ENCODE measurements around the gene LRRN4. TPM values are rescaled to one million over a fixed set of nuclear protein-coding genes. Genes with fewer than 3 reads are reported as not detected.

Gene LRRN4
- total and polyA plus RNA-seq, 2 of the 8 experiments (the other 6 are each of a cell fraction or from before 2014, with no cell fraction given) = 0.21 to 0.89 TPM

DNA sequence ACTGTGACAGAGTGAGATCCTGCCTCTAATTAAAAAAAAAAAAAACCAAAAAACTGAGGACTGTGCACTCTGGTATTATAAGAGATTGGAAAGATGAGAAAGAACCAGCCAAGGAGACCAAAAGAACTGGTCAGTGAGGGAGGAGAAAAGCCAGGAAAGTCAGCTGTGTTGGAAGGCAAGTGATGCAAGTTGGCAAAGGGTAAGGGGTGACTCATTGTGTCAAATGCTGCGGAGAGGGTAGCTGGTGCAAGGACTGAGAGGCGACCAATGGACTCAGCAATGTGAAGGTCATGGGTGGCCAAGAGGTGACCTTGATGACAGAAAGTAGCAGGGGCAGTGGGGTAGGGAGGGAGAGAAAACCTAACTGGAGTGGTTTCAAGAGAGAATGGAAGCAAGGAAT is 27.4 kb upstream of the LRRN4 start:
- Histone ChIP-seq H4K5ac (ENCODE audit: insufficient read length, low read depth, low read length) (no peak overlapping the region), H3K4me3 (ENCODE audit: extremely low read depth in 1 of 4, insufficient read depth in 2 of 4, low read depth in 3 of 4, low read length in 4 of 4) (no peak overlapping the region), H3K14ac (ENCODE audit: insufficient read length) (no peak overlapping the region), H3K79me1 (ENCODE audit: low read depth, low read length) (no peaks in the 10 kb centered on the region), H2BK120ac (replicated peaks; ENCODE audit: low read depth, low read length) (no peak overlapping the region), H3K23ac (ENCODE audit: insufficient read length) (no peak overlapping the region), H3K36me3 (ENCODE audit: control insufficient read depth in 2 of 4, insufficient read depth in 4 of 4, low read length in 3 of 4) (peaks cover 10 to 16% (median 12%) of the 10 kb centered on the region in 4 experiments; a peak in 6 of 8 replicates), H2BK15ac (ENCODE audit: low read length) (no peak overlapping the region), H4K8ac (ENCODE audit: extremely low read depth, insufficient read depth, low read length) (no peak overlapping the region), H2AFZ (ENCODE audit: low read length) (no peak overlapping the region), H3K27ac (ENCODE audit: low read depth, low read length) (no peak overlapping the region), H3K4ac (replicated peaks; ENCODE audit: insufficient read length, low read depth, low read length) (no peak overlapping the region), H2BK5ac (ENCODE audit: low read depth, low read length) (no peak overlapping the region), H3K23me2 (ENCODE audit: low read depth, low read length) (no peaks in the 10 kb centered on the region), H2BK12ac (ENCODE audit: low read depth, low read length) (no peak overlapping the region), H3K9me3 (ENCODE audit: insufficient read depth in 2 of 2, low read depth in 1 of 2, low read length in 1 of 2) (no peaks in the 10 kb centered on the region), H3K4me1 (replicated peaks in 1 of 4; ENCODE audit: control insufficient read depth in 3 of 4, insufficient read depth in 4 of 4, low read length in 3 of 4) (no peaks in the 10 kb centered on the region), H2BK20ac (ENCODE audit: low read length) (no peak overlapping the region), H3K79me2 (ENCODE audit: control insufficient read depth in 1 of 2, insufficient read depth in 2 of 2, low read length in 2 of 2) (0 out of 4 replicates have a peak, but pooled peaks cover 0 to 3% of the 10 kb centered on the region in 2 experiments), H3K56ac (replicated peaks; ENCODE audit: insufficient read length, low read depth, low read length) (no peak overlapping the region), H4K91ac (replicated peaks; ENCODE audit: insufficient read length, low read length) (no peak overlapping the region), H3K18ac (ENCODE audit: extremely low read depth, low read length) (no peak overlapping the region), H3K9ac (replicated peaks in 1 of 4; ENCODE audit: extremely low read depth in 1 of 4, low read depth in 3 of 4, low read length in 3 of 4) (no peak overlapping the region), H2AK5ac (ENCODE audit: low read depth, low read length) (no peak overlapping the region), H4K20me1 (replicated peaks in 1 of 2; ENCODE audit: control insufficient read depth in 1 of 2, insufficient read depth in 2 of 2, low read length in 2 of 2) (peaks cover 0 to 4% of the 10 kb centered on the region in 2 experiments), H3K27me3 (replicated peaks in 1 of 4; ENCODE audit: control insufficient read depth in 3 of 4, extremely low read depth in 1 of 4, insufficient read depth in 3 of 4, low read length in 3 of 4) (no peaks in the 10 kb centered on the region), H3K4me2 (ENCODE audit: insufficient read depth in 1 of 2, low read depth in 2 of 2, low read length in 2 of 2) (no peak overlapping the region)
- ChIA-PET CTCF (ENCODE audit: partially characterized antibody) (no interaction called here), POLR2A (ENCODE audit: partially characterized antibody) (no interaction called here)
- 81% methylated on average over 2 of the region's 2 CpGs; no CpG with 5 or more reads in 1 of the 2 experiments for WGBS, 2 experiments (ENCODE audit: extremely low coverage in 1 of 2, insufficient coverage in 1 of 2, insufficient read length in 1 of 2, insufficient replicate concordance in 2 of 2, low coverage in 1 of 2, low lambda C conversion rate in 2 of 2, missing lambda C conversion rate in 1 of 2)
- DNase-seq (ENCODE audit: low read depth in 1 of 2, low spot score in 2 of 2) (no peak), FAIRE-seq (no peak)
- TF ChIP-seq, protein P1, sequence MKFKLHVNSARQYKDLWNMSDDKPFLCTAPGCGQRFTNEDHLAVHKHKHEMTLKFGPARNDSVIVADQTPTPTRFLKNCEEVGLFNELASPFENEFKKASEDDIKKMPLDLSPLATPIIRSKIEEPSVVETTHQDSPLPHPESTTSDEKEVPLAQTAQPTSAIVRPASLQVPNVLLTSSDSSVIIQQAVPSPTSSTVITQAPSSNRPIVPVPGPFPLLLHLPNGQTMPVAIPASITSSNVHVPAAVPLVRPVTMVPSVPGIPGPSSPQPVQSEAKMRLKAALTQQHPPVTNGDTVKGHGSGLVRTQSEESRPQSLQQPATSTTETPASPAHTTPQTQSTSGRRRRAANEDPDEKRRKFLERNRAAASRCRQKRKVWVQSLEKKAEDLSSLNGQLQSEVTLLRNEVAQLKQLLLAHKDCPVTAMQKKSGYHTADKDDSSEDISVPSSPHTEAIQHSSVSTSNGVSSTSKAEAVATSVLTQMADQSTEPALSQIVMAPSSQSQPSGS (IDR thresholded peaks at IDR 0.05; ENCODE audit: low read length) = no peak
- TF ChIP-seq SUZ12 (IDR thresholded peaks at IDR 0.05; ENCODE audit: low read length) (no peak), SAP30 (IDR thresholded peaks at IDR 0.05; ENCODE audit: insufficient read depth, insufficient replicate concordance, low read length) (no peak), TAF1 (IDR thresholded peaks at IDR 0.05; ENCODE audit: low read depth, low read length) (no peak), EZH2 (IDR thresholded peaks at IDR 0.05; ENCODE audit: low read depth, low read length, severe bottlenecking) (no peak), CTBP2 (IDR thresholded peaks at IDR 0.05; ENCODE audit: borderline replicate concordance, insufficient read depth, insufficient read length, low read length) (no peak), NRF1 (IDR thresholded peaks at IDR 0.05; ENCODE audit: low read depth, low read length) (no peak), ASH2L (IDR thresholded peaks at IDR 0.05; ENCODE audit: low read length) (no peak), CREB1 (IDR thresholded peaks at IDR 0.05) (no peak), SP4 (IDR thresholded peaks at IDR 0.05; ENCODE audit: low read length) (no peak), RFX5 (IDR thresholded peaks at IDR 0.05; ENCODE audit: borderline replicate concordance, low read depth, low read length) (no peak), POLR2AphosphoS5 (IDR thresholded peaks at IDR 0.05; ENCODE audit: low read depth, low read length) (no peak), ZNF274 (IDR thresholded peaks at IDR 0.05; ENCODE audit: borderline replicate concordance, extremely low read depth, low read length) (no peak), SRF (IDR thresholded peaks at IDR 0.05; ENCODE audit: low read depth, low read length) (no peak)

Measured in H1 (cell line).